Fibroblast of mammary gland (primary cell): ENCODE measurements around the gene PGS1.
A peak's percentile ranks its signal among the peaks of the same experiment; 100 is the strongest.

Source experiments
- DNase-seq: peaks from one replicate; pipeline ENCODE4 v3.0.0-alpha.2; 2010; ENCODE audit warnings: low read depth
- H3K4me3 ChIP-seq: 2 replicates; pipeline ENCODE4 v1.5.1; 2011; ENCODE audit warnings: low read depth, mild to moderate bottlenecking, low read length, moderate library complexity; ENCODE audit not compliant: control insufficient read depth
- TF ChIP-seq, protein P1 (sequence below): conservative IDR thresholded peaks from 2 replicates; pipeline ENCODE4 v1.5.1; 2011; ENCODE audit warnings: low read depth, low read length, inconsistent platforms; ENCODE audit not compliant: control insufficient read depth, insufficient read depth

PGS1 gene

DNA sequence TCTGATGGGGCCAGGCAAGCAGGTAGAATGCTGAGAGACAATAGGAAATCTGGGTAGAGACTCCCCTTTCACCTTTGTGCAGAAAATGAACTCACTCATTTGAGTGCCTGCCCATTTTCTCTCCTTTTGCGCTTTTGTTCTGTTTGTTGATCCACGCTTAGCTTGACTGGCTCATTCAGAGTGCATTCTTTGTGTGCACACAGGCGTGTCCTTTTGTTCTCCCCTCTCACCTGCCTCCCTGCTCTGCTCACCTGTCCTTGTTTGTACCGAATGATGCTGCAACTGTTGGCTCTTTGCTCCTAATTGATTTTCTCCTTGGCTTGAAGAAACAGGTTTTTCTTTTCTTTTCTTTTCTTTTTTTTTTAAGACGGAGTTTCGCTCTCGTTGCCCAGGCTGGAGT lies 15.8 kb downstream of the PGS1 start:
- DNase-seq: no peak
- TF ChIP-seq, protein P1, sequence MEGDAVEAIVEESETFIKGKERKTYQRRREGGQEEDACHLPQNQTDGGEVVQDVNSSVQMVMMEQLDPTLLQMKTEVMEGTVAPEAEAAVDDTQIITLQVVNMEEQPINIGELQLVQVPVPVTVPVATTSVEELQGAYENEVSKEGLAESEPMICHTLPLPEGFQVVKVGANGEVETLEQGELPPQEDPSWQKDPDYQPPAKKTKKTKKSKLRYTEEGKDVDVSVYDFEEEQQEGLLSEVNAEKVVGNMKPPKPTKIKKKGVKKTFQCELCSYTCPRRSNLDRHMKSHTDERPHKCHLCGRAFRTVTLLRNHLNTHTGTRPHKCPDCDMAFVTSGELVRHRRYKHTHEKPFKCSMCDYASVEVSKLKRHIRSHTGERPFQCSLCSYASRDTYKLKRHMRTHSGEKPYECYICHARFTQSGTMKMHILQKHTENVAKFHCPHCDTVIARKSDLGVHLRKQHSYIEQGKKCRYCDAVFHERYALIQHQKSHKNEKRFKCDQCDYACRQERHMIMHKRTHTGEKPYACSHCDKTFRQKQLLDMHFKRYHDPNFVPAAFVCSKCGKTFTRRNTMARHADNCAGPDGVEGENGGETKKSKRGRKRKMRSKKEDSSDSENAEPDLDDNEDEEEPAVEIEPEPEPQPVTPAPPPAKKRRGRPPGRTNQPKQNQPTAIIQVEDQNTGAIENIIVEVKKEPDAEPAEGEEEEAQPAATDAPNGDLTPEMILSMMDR: no peak
- no peak overlapping the region for H3K4me3 ChIP-seq

DNA sequence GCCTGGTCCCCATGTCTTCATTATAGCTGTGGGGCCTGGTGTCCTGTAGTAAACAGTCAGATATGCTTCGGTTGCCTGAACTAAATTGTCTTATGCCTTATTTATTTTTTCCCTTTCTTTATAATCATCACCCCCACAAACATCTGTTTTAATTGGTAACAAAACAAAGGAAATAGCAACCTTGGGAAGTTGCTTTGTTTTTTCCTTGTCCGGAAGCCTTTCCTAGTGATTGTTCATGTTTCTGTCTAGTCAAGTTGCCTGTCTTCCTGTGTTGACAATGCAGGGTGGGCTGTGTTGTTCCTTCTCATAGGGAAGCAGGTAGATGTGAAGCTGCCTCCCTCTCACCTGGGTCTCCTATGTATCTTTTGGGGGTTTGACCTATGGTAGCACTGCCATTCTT lies 16.7 kb downstream of the PGS1 start:
- DNase-seq: no peak
- H3K4me3 ChIP-seq: no peak overlapping the region
- TF ChIP-seq, protein P1: no peak

DNA sequence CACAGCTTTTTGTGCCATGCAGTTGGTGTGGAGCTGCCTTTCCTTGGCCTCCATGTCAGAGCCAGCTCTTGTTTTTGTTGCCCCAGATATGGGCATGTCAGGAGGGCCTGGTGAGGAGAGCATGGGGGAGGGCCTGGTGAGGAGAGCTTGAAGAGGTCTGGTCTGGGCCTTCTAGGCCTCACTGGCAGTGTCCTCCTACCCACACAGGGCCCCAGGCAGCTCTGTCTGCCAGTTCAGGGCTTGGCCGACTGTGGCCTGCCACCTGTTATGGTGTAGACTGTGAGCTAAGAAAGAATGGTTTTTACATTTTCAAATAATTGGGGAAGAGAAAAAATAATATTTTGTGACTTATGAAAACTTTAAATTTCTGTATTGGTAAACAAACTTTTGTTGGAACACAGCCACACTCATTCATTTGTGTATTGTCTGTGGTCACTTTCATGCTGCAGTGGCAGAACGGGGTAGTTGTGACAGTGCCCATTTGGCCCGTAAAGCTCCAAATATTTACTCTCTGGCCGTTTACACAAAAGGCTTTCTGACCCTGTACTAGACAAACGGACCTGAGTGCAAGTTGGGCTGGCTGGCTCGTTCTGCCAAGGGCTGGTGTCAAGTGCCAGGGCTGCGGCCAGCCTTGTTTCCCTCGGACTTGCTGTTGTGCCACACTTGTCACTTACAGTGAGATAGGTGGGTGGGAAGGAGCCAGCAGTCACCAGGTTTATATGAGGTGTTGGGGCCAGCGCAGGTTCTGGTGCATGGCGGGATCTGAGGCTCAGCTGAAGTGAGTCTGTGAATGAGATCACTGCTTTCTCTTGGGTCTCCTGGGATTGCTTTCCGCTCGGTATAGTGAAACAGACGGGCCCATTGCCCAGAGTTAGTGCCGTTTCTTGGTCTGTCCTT lies 18.2 kb downstream of the PGS1 start:
- DNase-seq: peak; percentile 68
- TF ChIP-seq, protein P1: no peak
- H3K4me3 ChIP-seq: no peak overlapping the region

DNA sequence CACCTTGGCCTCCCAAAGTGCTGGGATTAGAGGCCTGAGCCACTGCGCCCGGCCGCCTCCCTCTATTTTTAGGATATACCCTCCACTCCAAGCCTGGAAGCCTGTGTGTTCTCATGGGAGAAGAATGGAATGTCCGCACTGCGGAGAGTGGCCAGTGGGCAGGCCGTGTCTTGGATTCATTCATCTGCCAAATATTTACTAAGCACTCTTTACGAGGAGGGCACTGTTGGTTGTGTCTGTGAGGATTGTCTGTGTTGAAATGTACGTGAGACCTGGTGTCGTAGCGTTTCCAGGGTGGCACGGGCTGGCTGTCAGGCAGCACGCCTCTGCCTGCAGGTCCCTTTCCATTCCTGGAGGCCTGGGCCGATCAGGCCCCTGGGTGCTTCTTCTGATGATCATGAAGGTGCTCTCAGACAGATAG lies 19.2 kb downstream of the PGS1 start:
- H3K4me3 ChIP-seq: no peak overlapping the region
- TF ChIP-seq, protein P1: no peak
- peak; percentile 38 for DNase-seq

DNA sequence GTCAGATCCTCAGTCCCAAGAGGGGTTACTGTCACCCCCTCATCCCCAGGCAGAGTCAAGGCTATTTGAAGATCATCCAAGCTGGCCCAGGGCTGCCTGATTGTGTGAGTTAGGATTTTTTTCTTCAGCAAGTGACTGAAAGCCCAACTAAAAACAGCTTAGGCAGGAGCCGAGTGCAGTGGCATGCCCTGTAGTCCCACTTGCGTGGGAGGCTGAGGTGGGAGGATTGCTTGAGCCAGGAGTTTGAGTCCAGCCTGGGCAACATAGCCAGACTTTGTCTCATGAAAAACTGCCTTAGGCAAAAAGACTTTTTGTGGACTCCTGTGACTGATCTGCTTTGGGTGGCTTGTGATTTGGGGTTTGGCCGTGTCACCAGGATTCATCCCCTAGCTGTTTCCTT lies 19.9 kb downstream of the PGS1 start:
- no peak overlapping the region for H3K4me3 ChIP-seq
- DNase-seq: no peak
- TF ChIP-seq, protein P1: no peak

DNA sequence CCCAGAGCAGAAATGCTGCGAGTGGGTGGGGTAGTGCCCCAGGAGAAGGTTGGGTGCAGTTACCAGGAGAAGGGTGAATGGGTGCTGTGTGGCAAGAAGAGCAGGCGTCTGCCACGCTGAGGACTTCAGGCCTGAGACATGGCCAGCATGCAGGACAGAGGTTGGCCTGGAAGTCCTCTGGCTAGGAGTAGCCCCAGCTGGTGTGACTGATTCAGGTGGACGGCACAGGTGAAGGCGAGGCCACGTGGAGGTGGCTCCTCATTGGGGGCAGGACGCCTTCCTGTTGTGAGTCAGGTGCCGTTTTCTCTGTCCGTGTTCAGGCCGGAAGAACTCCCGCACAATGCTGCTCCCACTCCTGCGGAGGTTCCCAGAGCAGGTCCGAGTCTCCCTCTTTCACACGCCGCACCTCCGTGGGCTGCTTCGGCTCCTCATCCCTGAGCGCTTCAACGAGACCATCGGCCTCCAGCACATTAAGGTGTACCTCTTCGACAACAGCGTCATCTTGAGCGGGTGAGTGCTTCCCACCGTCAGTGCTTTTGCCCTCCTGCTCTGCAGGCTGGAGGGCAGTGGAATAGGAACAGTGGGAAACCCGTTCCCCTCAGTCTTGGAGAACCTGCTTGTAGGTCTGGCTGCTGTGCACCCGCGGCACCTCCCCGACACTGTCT lies 20.7 kb downstream of the PGS1 start:
- TF ChIP-seq, protein P1: no peak
- H3K4me3 ChIP-seq: no peak overlapping the region

More for the DNA sequence above, 20.7 kb downstream of the PGS1 start:
- no peak for DNase-seq
